ENCODE data around the gene RPS19. TPM values are rescaled to one million over a fixed set of nuclear protein-coding genes. Genes with fewer than 3 reads are reported as not detected.
A peak's percentile ranks its signal among the peaks of the same experiment; 100 is the strongest.

RPS19 gene
- total RNA-seq, 1 experiment from 2014 or later: 3,297 TPM

DNA sequence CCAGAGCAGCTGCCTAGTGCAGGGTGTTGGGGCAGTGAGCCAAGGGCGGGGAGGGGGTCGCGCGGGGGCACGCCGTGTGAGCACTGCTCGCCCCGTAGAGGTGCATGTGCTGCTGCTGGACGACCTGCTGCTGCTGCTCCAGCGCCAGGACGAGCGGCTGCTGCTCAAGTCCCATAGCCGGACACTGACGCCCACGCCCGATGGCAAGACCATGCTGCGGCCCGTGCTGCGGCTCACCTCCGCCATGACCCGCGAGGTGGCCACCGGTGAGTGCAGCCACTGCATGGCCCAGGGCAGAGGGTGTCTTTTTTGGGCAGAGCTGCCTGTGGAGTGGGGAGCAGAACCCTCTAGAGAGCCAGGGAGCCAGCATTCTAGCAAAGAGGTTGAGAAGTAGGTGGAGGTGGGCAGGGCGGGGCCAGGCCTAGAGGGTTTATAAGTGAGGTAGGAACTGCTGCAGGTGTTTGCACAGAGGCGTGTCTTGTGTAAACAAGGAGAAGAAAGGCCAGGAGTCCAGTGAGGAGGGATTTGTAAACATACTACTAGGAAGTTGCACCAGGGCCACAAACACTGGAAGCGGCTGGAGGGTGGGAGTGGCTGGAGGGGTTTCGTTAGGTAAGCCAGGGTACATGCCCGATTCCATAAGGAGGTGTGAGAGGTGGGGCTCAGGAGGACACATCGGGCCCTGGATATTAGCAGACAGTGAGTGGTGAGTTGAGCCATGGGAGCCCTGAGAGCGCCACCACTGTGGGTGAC lies 44.2 kb downstream of the RPS19 start:
- CTCF ChIA-PET: interaction anchor here (0.6 to 1.5 kb wide), 2 partner anchors 16 to 27 kb away, joined by 3 to 6 read pairs; no protein-coding TSS in a partner anchor
- Mint-ChIP-seq H3K9me3 (ENCODE audit: unreplicated experiment) (no peaks in the 10 kb centered on the region), H3K36me3 (ENCODE audit: insufficient read depth, unreplicated experiment) (peaks cover 26% of the 10 kb centered on the region), H3K4me3 (ENCODE audit: unreplicated experiment) (peak overlapping the region; percentile 71), H3K4me1 (ENCODE audit: low read depth, unreplicated experiment) (peaks cover 28% of the 10 kb centered on the region), H3K27ac (ENCODE audit: unreplicated experiment) (peak overlapping the region; percentile 98), H3K27me3 (ENCODE audit: insufficient read depth, unreplicated experiment) (no peaks in the 10 kb centered on the region)
- peaks cover 8% of the 10 kb centered on the region for H3K36me3 ChIP-seq (ENCODE audit: control insufficient read depth, insufficient read depth, low read length)
- BruUV-seq (replicated peaks): no TSS peak
- TF ChIP-seq, protein P1, sequence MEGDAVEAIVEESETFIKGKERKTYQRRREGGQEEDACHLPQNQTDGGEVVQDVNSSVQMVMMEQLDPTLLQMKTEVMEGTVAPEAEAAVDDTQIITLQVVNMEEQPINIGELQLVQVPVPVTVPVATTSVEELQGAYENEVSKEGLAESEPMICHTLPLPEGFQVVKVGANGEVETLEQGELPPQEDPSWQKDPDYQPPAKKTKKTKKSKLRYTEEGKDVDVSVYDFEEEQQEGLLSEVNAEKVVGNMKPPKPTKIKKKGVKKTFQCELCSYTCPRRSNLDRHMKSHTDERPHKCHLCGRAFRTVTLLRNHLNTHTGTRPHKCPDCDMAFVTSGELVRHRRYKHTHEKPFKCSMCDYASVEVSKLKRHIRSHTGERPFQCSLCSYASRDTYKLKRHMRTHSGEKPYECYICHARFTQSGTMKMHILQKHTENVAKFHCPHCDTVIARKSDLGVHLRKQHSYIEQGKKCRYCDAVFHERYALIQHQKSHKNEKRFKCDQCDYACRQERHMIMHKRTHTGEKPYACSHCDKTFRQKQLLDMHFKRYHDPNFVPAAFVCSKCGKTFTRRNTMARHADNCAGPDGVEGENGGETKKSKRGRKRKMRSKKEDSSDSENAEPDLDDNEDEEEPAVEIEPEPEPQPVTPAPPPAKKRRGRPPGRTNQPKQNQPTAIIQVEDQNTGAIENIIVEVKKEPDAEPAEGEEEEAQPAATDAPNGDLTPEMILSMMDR (IDR thresholded peaks at IDR 0.05; ENCODE audit: insufficient read depth in 1 of 2, low read depth in 1 of 2, low read length in 1 of 2, severe bottlenecking in 1 of 2, unreplicated experiment in 1 of 2): no peak
- POLR2A ChIA-PET: no interaction called here
- no peak overlapping the region for H3K4me3 ChIP-seq (ENCODE audit: low read depth, low read length)
- peaks cover 26% of the 10 kb centered on the region for H3K4me1 ChIP-seq
- no peaks in the 10 kb centered on the region for H3K9me3 ChIP-seq
- no peaks in the 10 kb centered on the region for H3K27me3 ChIP-seq (replicated peaks; ENCODE audit: control insufficient read depth, insufficient read depth, low read length)
- peak; percentile 92 to 97 for DNase-seq
- intact Hi-C loops (cut with micrococcal nuclease; ENCODE audit: unreplicated experiment): loop anchor here (1.0 kb wide), 3 partner anchors 16 to 26 kb away; no protein-coding TSS in a partner anchor

DNA sequence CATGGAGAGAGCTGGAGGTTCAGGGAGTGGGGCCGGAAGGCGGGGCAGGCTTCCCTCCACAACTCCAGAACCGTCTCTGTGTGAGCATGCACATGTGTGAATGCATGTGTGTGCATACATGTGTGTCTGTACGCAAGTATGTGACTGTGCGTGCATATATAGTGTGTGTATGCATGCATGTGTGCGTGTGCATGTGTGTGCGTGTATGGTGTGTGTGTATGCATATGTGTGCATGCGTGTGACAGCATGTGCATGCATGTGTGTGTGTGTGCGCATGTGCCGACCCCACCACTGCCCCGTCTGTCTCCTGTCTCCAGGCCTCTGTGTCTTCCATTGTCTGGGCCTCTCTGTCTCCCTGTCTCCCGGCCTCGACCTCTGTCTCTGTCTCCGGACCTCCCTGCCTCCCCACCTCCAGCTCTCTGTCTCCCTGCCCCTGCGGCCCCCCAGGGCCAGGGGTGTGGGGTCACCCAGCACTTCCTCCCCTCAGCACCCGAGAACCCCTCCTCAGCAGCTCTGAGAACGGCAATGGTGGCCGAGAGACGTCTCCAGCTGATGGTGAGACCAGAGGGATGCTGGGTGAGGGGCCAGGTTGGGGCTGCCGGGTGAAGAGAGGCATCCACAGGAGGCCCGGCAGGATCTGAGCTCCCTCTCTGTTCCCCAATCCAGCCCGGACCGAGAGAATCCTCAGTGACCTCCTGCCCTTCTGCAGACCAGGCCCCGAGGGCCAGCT lies 45.4 kb downstream of the RPS19 start:
- Mint-ChIP-seq H3K4me3 (ENCODE audit: unreplicated experiment) (peak overlapping the region; percentile 71), H3K4me1 (ENCODE audit: low read depth, unreplicated experiment) (peaks cover 28% of the 10 kb centered on the region), H3K27me3 (ENCODE audit: insufficient read depth, unreplicated experiment) (no peaks in the 10 kb centered on the region), H3K9me3 (ENCODE audit: unreplicated experiment) (no peaks in the 10 kb centered on the region), H3K27ac (ENCODE audit: unreplicated experiment) (peak overlapping the region; percentile 98), H3K36me3 (ENCODE audit: insufficient read depth, unreplicated experiment) (peaks cover 30% of the 10 kb centered on the region)
- Histone ChIP-seq H3K4me1 (peaks cover 26% of the 10 kb centered on the region), H3K27me3 (replicated peaks; ENCODE audit: control insufficient read depth, insufficient read depth, low read length) (no peaks in the 10 kb centered on the region), H3K4me3 (ENCODE audit: low read depth, low read length) (no peak overlapping the region), H3K36me3 (ENCODE audit: control insufficient read depth, insufficient read depth, low read length) (peaks cover 8% of the 10 kb centered on the region), H3K9me3 (no peaks in the 10 kb centered on the region)
- CTCF ChIA-PET: interaction anchor here (1.5 kb wide), 1 partner anchor 17 kb away, joined by 3 read pairs; no protein-coding TSS in a partner anchor
- POLR2A ChIA-PET: no interaction called here
- no TSS peak for BruUV-seq (replicated peaks)
- intact Hi-C loops (cut with micrococcal nuclease; ENCODE audit: unreplicated experiment): no loop called here
- TF ChIP-seq, protein P1 (IDR thresholded peaks at IDR 0.05; ENCODE audit: insufficient read depth in 1 of 2, low read depth in 1 of 2, low read length in 1 of 2, severe bottlenecking in 1 of 2, unreplicated experiment in 1 of 2): no peak
- DNase-seq: no peak

DNA sequence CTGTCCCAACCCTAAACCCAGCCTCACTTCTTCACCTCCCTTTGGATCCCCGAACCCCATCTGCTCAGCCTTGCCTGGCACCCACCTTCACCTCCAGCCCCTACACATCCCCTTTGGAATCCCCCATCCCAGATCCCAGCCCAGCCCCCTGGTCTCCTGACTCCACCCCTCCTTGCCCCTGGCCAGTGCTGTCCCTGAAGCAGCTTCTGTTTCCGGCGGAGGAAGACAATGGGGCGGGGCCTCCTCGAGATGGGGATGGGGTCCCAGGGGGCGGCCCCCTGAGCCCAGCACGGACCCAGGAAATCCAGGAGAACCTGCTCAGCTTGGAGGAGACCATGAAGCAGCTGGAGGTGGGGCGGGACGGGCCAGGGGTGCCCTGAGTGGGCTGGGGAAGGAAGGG lies 46.2 kb downstream of the RPS19 start:
- Histone ChIP-seq H3K27me3 (replicated peaks; ENCODE audit: control insufficient read depth, insufficient read depth, low read length) (no peaks in the 10 kb centered on the region), H3K9me3 (no peaks in the 10 kb centered on the region), H3K4me1 (peaks cover 26% of the 10 kb centered on the region), H3K4me3 (ENCODE audit: low read depth, low read length) (no peak overlapping the region), H3K36me3 (ENCODE audit: control insufficient read depth, insufficient read depth, low read length) (peaks cover 8% of the 10 kb centered on the region)
- peak overlapping the region; percentile 19 for H3K4me3 Mint-ChIP-seq (ENCODE audit: unreplicated experiment)
- no TSS peak for BruUV-seq (replicated peaks)
- TF ChIP-seq, protein P1 (IDR thresholded peaks at IDR 0.05; ENCODE audit: insufficient read depth in 1 of 2, low read depth in 1 of 2, low read length in 1 of 2, severe bottlenecking in 1 of 2, unreplicated experiment in 1 of 2): no peak
- no peaks in the 10 kb centered on the region for H3K27me3 Mint-ChIP-seq (ENCODE audit: insufficient read depth, unreplicated experiment)
- ChIA-PET POLR2A (no interaction called here), CTCF (no interaction called here)
- peaks cover 28% of the 10 kb centered on the region for H3K4me1 Mint-ChIP-seq (ENCODE audit: low read depth, unreplicated experiment)
- peaks cover 30% of the 10 kb centered on the region for H3K36me3 Mint-ChIP-seq (ENCODE audit: insufficient read depth, unreplicated experiment)
- DNase-seq: no peak
- H3K27ac Mint-ChIP-seq (ENCODE audit: unreplicated experiment): peak overlapping the region; percentile 98
- no peaks in the 10 kb centered on the region for H3K9me3 Mint-ChIP-seq (ENCODE audit: unreplicated experiment)
- intact Hi-C loops (cut with micrococcal nuclease; ENCODE audit: unreplicated experiment): no loop called here

Data from Caco-2 (cell line).